Mammary epithelial cell (primary cell): Measurements from ENCODE around the gene POU3F2.

Source experiments
- CTCF ChIP-seq, 2 donors: IDR thresholded peaks in 1 of 2; conservative IDR thresholded peaks in 1 of 2; 2 replicates each; pipeline ENCODE4 v1.5.1; 2011 to 2012; ENCODE audit warnings: inconsistent platforms in 2 of 2, low read length in 2 of 2, mild to moderate bottlenecking in 2 of 2, control low read depth in 1 of 2, low read depth in 1 of 2; ENCODE audit not compliant: insufficient read depth in 1 of 2; ENCODE audit errors: extremely low read depth in 1 of 2
- EZH2 ChIP-seq: IDR thresholded peaks from 2 replicates; pipeline ENCODE4 v1.6.1; 2012; ENCODE audit warnings: low read length, inconsistent platforms, borderline replicate concordance

GRCh38 chr6:98848539-98849242 lies 14.3 kb downstream of the POU3F2 start:
- TF ChIP-seq CTCF (conservative IDR thresholded peaks at IDR 0.05 in 1 of 2, IDR thresholded peaks at IDR 0.05 in 1 of 2; ENCODE audit: extremely low read depth in 1 of 2, insufficient read depth in 1 of 2, low read depth in 1 of 2, low read length in 2 of 2), result no peak
- TF ChIP-seq EZH2, result no peak
